NB4 (cell line): Measurements from ENCODE around the gene SLC30A7.
"Not testable (repeated sequence)": the region's sequence is repeated elsewhere in the genome, so short reads cannot be mapped to it uniquely, and the experiment has no call there.

Experiments
- DNase-seq: peaks from one replicate; pipeline ENCODE4 v3.0.0; 2010; ENCODE audit warnings: low read depth
- H3K4me3 ChIP-seq: one replicate; pipeline ENCODE4 v1.5.1; 2011; ENCODE audit warnings: mild to moderate bottlenecking, low read depth, low read length, moderate library complexity
- MYC ChIP-seq: IDR thresholded peaks from 2 replicates; pipeline ENCODE4 v1.6.1; 2011; ENCODE audit warnings: low read depth, low read length
- POLR2A ChIP-seq: IDR thresholded peaks from 2 replicates; pipeline ENCODE4 v1.6.1; 2011; ENCODE audit warnings: mild to moderate bottlenecking; ENCODE audit not compliant: insufficient read length; ENCODE audit errors: extremely low read depth
- TF ChIP-seq, protein P1 (sequence below): IDR thresholded peaks from one replicate; pipeline ENCODE4 v1.5.1; 2012; ENCODE audit warnings: low read depth, low read length
- TF ChIP-seq, protein P2 (sequence below): IDR thresholded peaks from 2 replicates; pipeline ENCODE4 v1.6.1; 2011; ENCODE audit warnings: low read depth, low read length

Gene SLC30A7

DNA sequence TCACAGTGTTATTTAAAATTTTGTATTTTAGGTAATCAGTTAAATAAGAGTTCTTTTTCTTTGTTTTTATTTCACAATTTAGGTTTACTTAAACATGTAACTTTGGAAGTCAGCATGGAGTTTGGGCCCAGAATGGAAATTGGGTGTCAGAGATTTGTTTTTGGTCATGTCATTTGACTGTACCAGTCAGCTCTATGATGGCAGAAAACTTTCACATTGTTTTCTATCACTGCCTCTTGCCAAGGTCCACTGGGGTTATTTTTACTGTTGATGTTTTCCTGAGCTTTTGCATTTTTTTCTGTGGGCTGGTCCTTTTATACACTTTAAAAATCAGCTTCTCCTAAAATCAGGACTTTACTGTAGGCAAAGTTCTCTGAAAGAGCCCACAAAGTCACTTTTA, 54.4 kb downstream of the SLC30A7 start:
- no peak overlapping the region for H3K4me3 ChIP-seq
- DNase-seq, result no peak
- TF ChIP-seq MYC, result no peak
- TF ChIP-seq, protein P1, sequence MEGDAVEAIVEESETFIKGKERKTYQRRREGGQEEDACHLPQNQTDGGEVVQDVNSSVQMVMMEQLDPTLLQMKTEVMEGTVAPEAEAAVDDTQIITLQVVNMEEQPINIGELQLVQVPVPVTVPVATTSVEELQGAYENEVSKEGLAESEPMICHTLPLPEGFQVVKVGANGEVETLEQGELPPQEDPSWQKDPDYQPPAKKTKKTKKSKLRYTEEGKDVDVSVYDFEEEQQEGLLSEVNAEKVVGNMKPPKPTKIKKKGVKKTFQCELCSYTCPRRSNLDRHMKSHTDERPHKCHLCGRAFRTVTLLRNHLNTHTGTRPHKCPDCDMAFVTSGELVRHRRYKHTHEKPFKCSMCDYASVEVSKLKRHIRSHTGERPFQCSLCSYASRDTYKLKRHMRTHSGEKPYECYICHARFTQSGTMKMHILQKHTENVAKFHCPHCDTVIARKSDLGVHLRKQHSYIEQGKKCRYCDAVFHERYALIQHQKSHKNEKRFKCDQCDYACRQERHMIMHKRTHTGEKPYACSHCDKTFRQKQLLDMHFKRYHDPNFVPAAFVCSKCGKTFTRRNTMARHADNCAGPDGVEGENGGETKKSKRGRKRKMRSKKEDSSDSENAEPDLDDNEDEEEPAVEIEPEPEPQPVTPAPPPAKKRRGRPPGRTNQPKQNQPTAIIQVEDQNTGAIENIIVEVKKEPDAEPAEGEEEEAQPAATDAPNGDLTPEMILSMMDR, result no peak
- TF ChIP-seq POLR2A, result no peak
- TF ChIP-seq, protein P2, sequence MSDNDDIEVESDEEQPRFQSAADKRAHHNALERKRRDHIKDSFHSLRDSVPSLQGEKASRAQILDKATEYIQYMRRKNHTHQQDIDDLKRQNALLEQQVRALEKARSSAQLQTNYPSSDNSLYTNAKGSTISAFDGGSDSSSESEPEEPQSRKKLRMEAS, result no peak

DNA sequence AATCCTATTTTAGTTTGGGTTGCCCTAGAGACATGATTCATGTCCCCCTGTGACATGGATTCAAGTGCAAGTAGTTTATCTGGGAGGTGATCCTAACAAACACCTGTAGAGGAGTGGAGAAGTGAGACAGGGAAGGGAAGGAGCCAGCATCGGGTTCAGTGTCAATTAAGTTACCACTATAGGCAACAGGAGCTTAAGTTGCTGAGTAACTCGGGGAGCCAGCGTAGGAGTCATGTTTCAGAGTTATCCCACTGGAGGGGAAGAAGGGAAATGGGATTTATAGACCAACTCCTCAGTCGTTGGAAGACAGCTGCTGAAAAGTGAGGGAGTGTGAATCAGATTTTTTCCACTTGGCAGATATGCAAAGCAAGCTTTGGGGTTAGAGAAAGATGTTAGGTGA, 54.9 kb downstream of the SLC30A7 start:
- no peak overlapping the region for H3K4me3 ChIP-seq
- DNase-seq, result no peak
- TF ChIP-seq, protein P1, result no peak
- no peak for TF ChIP-seq POLR2A
- TF ChIP-seq MYC, result no peak
- TF ChIP-seq, protein P2, result no peak

DNA sequence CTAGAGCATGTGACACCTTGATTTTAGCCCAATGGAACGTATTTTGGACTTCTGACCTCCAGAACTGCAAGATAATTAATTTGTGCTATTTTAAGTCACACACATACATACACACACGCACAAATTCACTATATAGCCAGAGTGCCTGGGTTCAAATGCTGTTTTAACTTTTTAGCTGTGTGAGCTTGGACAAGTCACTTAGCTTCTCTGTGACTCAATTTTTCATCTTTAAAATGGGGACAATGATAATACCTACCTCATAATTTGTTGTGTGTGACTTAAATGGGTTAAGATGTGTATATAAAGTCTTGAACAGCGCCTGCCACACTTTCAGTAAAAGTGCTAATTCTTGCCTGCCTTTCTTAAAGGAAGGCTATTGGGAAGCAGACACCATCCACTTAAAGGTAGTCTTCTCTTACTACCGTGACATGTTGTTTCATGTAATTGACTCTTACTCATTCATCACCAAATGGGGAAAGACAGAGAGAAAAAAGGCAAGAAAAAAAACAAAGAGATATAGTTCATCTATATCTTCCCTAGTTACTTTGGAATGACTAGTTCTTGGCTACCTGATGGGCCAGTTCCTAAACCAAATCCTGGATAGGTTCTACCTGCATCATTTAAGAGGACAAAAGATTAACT, 56.3 kb downstream of the SLC30A7 start:
- no peak for DNase-seq
- TF ChIP-seq POLR2A (no peak), MYC (no peak)
- TF ChIP-seq, protein P1, result no peak
- TF ChIP-seq, protein P2, result no peak

DNA sequence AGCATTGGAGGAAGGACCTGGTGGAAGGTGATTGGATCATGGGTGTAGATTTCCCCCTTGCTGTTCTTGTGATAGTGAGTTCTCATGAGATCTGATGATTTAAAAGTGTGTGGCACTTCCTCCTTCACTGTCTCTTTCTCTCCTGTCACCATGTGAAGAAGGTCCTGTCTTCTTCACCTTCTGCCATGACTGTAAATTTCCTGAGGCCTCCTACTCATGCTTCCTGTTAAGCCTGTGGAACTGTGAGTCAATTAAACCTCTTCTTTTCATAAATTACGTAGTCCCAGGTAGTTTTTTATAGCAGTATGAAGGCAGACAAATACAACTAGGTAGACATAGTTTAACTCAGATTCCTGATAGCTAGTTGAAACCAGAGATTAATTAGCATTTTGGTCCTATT, 57.1 kb downstream of the SLC30A7 start:
- H3K4me3 ChIP-seq, DNase-seq: not testable (repeated sequence)

More for the DNA sequence above, 56.3 kb downstream of the SLC30A7 start:
- H3K4me3 ChIP-seq, result no peak overlapping the region

DNA sequence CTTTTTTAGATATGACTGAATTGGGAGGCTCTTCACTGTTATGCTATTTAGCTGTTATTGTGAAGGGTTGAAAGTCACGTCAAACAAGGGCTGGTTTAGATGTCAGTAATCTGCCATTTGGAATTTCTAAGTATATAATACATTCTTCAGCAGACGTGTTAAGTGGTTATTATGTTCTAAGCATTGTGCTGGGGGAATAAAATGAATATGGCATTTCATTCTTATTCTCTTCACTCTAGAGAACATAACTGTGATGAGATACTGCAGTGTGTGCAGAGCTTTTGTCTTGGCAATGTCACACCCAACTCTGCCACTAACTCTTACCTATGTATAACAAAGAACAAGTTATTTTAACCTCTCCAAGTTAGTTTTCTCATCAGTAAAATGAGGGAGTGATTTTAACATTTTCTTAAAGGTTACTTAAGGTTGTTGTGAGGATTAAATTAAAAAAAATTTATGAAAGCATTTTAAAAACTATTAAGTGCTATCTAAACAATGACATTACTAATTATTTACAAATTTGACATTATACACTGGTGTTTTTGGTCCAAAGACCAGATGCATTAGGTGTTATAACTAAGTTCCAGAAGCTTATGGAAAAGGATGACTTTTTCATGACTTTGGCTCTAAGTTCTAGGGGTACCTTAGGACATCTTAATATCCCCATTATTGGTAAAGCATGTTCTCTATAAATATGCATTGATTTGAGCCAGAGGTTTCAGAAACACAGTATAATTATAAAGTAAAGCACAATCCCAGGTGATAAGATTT, 58.3 kb downstream of the SLC30A7 start:
- TF ChIP-seq MYC (no peak), POLR2A (no peak)
- TF ChIP-seq, protein P1, result no peak
- TF ChIP-seq, protein P2, result no peak
- no peak for DNase-seq
- no peak overlapping the region for H3K4me3 ChIP-seq

DNA sequence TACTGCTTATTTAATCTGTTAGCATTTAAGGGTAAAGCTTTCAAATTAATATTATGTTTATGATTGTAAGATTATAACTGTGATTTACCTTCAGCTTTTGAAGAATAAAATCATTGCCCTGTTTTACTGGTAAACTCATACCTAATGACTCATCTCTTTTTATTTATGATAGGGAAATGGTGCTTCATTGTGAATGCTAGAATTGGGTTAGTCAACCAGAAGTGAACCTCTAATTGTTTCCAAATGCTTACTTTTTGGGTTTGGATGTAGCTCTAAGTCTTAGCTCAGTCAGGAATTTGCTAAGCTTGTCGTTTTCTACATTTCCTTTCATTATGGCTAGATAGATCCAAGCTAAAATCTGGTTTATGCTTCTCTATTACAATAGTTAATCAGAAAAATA, 59.4 kb downstream of the SLC30A7 start:
- no peak for DNase-seq
- H3K4me3 ChIP-seq, result no peak overlapping the region
- TF ChIP-seq, protein P1, result no peak
- no peak for TF ChIP-seq MYC
- no peak for TF ChIP-seq POLR2A
- TF ChIP-seq, protein P2, result no peak
